OCI-LY7 (cell line): ENCODE data around the gene PRSS27. TPM values are rescaled to one million over a fixed set of nuclear protein-coding genes. Genes with fewer than 3 reads are reported as not detected.

Experiments used
- BruUV-seq: library from RNA; stranded (reverse); fragments of 400-500 nt; replicated peaks from 2 replicates; lab custom pipeline; 2021; lab: Mats Ljungman, UMichigan
- CTCF ChIA-PET: fragments of 300-600 bp; sonication (Branson Sonifier 250); formaldehyde crosslinking; loops from one replicate; lab custom pipeline; 2022; ENCODE audit warnings: antibody characterized with exemption; ENCODE audit not compliant: unreplicated experiment; lab: Charles Lee
- POLR2A ChIA-PET: fragments of 300-600 bp; sonication (Branson Sonifier 250); formaldehyde crosslinking; loops from one replicate; lab custom pipeline; 2022; ENCODE audit warnings: antibody characterized with exemption; lab: Charles Lee
- DNase-seq: peaks from one replicate; pipeline ENCODE4 v3.0.0-alpha.2; 2015; ENCODE audit warnings: low spot score
- H2AFZ ChIP-seq: fragments of 200-600 bp; sonication (generic), shearing (Covaris generic); 2 replicates; pipeline ENCODE4 v1.6.1; 2014; ENCODE audit warnings: mild to moderate bottlenecking, antibody characterized with exemption, low read length, moderate library complexity
- H3K27ac ChIP-seq: fragments of 200-600 bp; sonication (generic); 2 replicates; pipeline ENCODE4 v1.5.1; 2014; ENCODE audit warnings: mixed run types, low read depth, mild to moderate bottlenecking, moderate library complexity, low read length, inconsistent platforms; ENCODE audit not compliant: poor library complexity, severe bottlenecking
- H3K36me3 ChIP-seq: fragments of 200-600 bp; sonication (generic); 2 replicates; pipeline ENCODE4 v1.6.1; 2014; ENCODE audit warnings: mild to moderate bottlenecking, antibody characterized with exemption, low read length, moderate library complexity, mixed read lengths; ENCODE audit not compliant: insufficient read depth
- H3K4me1 ChIP-seq: fragments of 200-600 bp; sonication (generic); 2 replicates; pipeline ENCODE4 v1.5.1; 2014; ENCODE audit warnings: mild to moderate bottlenecking, low read length; ENCODE audit not compliant: insufficient read depth, poor library complexity, severe bottlenecking
- H3K4me2 ChIP-seq: fragments of 200-600 bp; sonication (generic); 2 replicates; pipeline ENCODE4 v1.6.1; 2014; ENCODE audit warnings: mild to moderate bottlenecking, low read length
- H3K4me3 ChIP-seq: fragments of 200-600 bp; sonication (generic); 2 replicates; pipeline ENCODE4 v1.5.1; 2014; ENCODE audit warnings: mild to moderate bottlenecking, low read depth, low read length; ENCODE audit not compliant: poor library complexity, severe bottlenecking
- H3K79me2 ChIP-seq: fragments of 200-600 bp; sonication (generic); 2 replicates; pipeline ENCODE4 v1.6.1; 2016; ENCODE audit warnings: low read depth, mild to moderate bottlenecking, low read length, moderate library complexity, mixed read lengths; ENCODE audit not compliant: insufficient read depth
- H3K9me2 ChIP-seq: fragments of 200-600 bp; sonication (generic); 2 replicates; pipeline ENCODE4 v1.6.1; 2016; ENCODE audit warnings: mild to moderate bottlenecking, low read length, mixed read lengths; ENCODE audit not compliant: insufficient read depth
- H3K9me3 ChIP-seq: fragments of 200-600 bp; sonication (generic); 2 replicates; pipeline ENCODE4 v1.6.1; 2014; ENCODE audit warnings: mild to moderate bottlenecking, mixed run types, low read length, mixed read lengths
- H4K20me1 ChIP-seq: fragments of 200-600 bp; sonication (generic); 2 replicates; pipeline ENCODE4 v1.6.1; 2014; ENCODE audit warnings: mild to moderate bottlenecking, antibody characterized with exemption, low read length, moderate library complexity, mixed read lengths; ENCODE audit not compliant: insufficient read depth
- CTCF ChIP-seq: fragments of 200-600 bp; sonication (generic); conservative IDR thresholded peaks from 2 replicates; pipeline ENCODE4 v1.5.1; 2014; ENCODE audit warnings: mild to moderate bottlenecking, antibody characterized with exemption, low read length, moderate library complexity, mixed read lengths
- EZH2phosphoT487 ChIP-seq: fragments of 200-600 bp; sonication (generic); IDR thresholded peaks from 2 replicates; pipeline ENCODE4 v1.6.1; 2018; ENCODE audit warnings: low read depth, borderline replicate concordance, mild to moderate bottlenecking, mixed run types, antibody characterized with exemption, low read length, moderate library complexity, mixed read lengths
- intact Hi-C: fragments of 100-400 bp; cut with micrococcal nuclease; formaldehyde crosslinking; loops from one replicate; pipeline ENCODE4 v1.10.0; 2022; ENCODE audit not compliant: unreplicated experiment
- total RNA-seq, 2 experiments: library from RNA; depleted of rRNA in 1 of 2; stranded (reverse); fragments of >200 nt in 1 of 2; shearing (Covaris generic) in 1 of 2; gene quantifications; 2 replicates each; pipeline ENCODE4 v1.2.3, GENCODE V29; 2014 to 2022

The PRSS27 gene
- total RNA-seq, 2 experiments from 2014 or later = 2.7 to 7.7 TPM

GRCh38 chr16:2710021-2710710 is 9.9 kb downstream of the PRSS27 start:
- Histone ChIP-seq H3K36me3 (peaks cover 8% of the 10 kb centered on the region; the same call in 1 of the 2 replicates), H3K4me1 (no peaks in the 10 kb centered on the region), H3K79me2 (no peaks in the 10 kb centered on the region), H4K20me1 (no peaks in the 10 kb centered on the region), H3K4me3 (no peak overlapping the region), H2AFZ (no peak overlapping the region), H3K4me2 (no peak overlapping the region), H3K9me2 (no peaks in the 10 kb centered on the region), H3K27ac (no peak overlapping the region), H3K9me3 (no peaks in the 10 kb centered on the region)
- no TSS peak for BruUV-seq
- intact Hi-C loops = no loop called here
- DNase-seq = no peak
- ChIA-PET CTCF (no interaction called here), POLR2A (no interaction called here)
- TF ChIP-seq EZH2phosphoT487 = no peak

GRCh38 chr16:2709588-2709984 is 10.4 kb downstream of the PRSS27 start:
- Histone ChIP-seq H3K9me2 (no peaks in the 10 kb centered on the region), H2AFZ (no peak overlapping the region), H3K4me2 (no peak overlapping the region), H3K4me3 (no peak overlapping the region), H3K4me1 (no peaks in the 10 kb centered on the region), H3K79me2 (no peaks in the 10 kb centered on the region), H3K27ac (no peak overlapping the region), H4K20me1 (no peaks in the 10 kb centered on the region), H3K9me3 (no peaks in the 10 kb centered on the region), H3K36me3 (peaks cover 8% of the 10 kb centered on the region; the same call in 1 of the 2 replicates)
- no peak for DNase-seq
- CTCF ChIA-PET = no interaction called here
- TF ChIP-seq CTCF = no peak
- TF ChIP-seq EZH2phosphoT487 = no peak
- POLR2A ChIA-PET = no interaction called here
- BruUV-seq = no TSS peak
- intact Hi-C loops = no loop called here

DNA sequence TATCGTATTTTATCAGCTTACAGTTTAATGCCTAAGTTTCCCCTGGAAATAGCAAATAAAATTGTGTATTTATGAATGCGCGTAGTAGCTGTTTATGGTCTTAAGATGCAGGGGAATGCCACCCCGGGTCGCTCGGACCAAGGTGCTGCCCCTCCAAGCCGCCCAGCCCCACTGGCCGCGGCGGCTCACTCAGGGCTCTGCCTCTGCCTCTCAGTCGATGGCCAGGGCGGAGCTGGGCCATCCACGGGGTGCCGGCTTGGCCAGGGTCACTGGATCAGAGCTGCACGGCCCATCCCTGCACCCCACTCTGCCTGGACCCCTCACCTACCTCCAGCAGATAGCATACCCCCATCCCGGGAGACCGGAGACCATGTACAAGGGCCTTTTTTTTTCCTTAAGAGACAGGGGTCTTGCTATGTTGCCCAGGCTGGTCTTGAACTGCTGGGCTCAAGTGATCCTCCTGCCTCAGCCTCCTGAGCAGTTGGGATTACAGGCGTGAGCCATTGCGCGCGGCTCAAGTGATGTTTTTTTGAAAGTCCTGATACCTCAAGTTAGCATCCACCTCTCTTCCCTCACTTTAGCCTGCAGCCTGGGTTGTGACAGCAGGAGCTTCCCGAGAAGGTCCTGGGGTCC is 11.0 kb downstream of the PRSS27 start:
- H3K36me3 ChIP-seq = peaks cover 8% of the 10 kb centered on the region; the same call in 1 of the 2 replicates
- no peak overlapping the region for H2AFZ ChIP-seq
- H3K9me3 ChIP-seq = no peaks in the 10 kb centered on the region
- no peak for DNase-seq
- H3K79me2 ChIP-seq = no peaks in the 10 kb centered on the region
- intact Hi-C loops = no loop called here
- CTCF ChIA-PET = no interaction called here
- no TSS peak for BruUV-seq
- no peak overlapping the region for H3K4me2 ChIP-seq
- H3K27ac ChIP-seq = no peak overlapping the region
- H4K20me1 ChIP-seq = no peaks in the 10 kb centered on the region
- no peak overlapping the region for H3K4me3 ChIP-seq
- no peaks in the 10 kb centered on the region for H3K9me2 ChIP-seq
- TF ChIP-seq CTCF (no peak), EZH2phosphoT487 (no peak)
- no peaks in the 10 kb centered on the region for H3K4me1 ChIP-seq
- POLR2A ChIA-PET = no interaction called here
